Stimulated activated CD8-positive, alpha-beta memory T cell treated with anti-CD3 and anti-CD28 coated beads, Interleukin-15, amount 100 ng/mL, for 1 hour (primary cell): ENCODE results near the gene LENG1.
"Not testable (repeated sequence)": the region's sequence is repeated elsewhere in the genome, so short reads cannot be mapped to it uniquely, and the experiment has no call there.

Experiments used
- DNase-seq: peaks from one replicate; pipeline ENCODE4 v3.0.0-alpha.2; 2020; ENCODE audit warnings: low read depth

The LENG1 gene

GRCh38 chr19:54159352-54160181 is at the start of gene LENG1:
Gene LENG1, minus strand, starts transcription at chr19:54159721. Its CDS starts 26 bp downstream, at chr19:54159695.
- peak; percentile 96 for DNase-seq

- no peak for DNase-seq
Observed at GRCh38 chr19:54208784-54209057, 49.2 kb upstream of the LENG1 start.

- DNase-seq = no peak
Observed at GRCh38 chr19:54207983-54208783, 48.7 kb upstream of the LENG1 start.

- no peak for DNase-seq
Observed at GRCh38 chr19:54207676-54207982, 48.1 kb upstream of the LENG1 start.

GRCh38 chr19:54207193-54207592 is 47.7 kb upstream of the LENG1 start:
- not testable (repeated sequence) for DNase-seq

DNA sequence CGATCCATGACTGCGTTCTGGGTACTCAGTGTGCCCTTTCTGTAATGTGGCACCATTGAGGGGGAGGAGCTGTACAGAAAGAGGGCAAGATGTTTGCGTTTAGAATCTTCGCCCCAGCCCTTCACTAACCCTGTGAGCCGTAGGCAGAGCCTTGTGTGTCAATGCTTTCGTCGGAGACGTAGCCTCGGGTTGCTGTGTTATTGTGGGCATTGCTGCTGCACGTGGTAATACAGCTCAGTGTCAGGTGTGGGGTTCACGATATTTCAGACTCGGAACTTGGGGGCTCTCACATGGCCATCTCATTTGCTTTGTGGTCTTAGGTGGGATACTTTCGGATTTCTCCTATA is 47.3 kb upstream of the LENG1 start:
- DNase-seq = no peak

DNA sequence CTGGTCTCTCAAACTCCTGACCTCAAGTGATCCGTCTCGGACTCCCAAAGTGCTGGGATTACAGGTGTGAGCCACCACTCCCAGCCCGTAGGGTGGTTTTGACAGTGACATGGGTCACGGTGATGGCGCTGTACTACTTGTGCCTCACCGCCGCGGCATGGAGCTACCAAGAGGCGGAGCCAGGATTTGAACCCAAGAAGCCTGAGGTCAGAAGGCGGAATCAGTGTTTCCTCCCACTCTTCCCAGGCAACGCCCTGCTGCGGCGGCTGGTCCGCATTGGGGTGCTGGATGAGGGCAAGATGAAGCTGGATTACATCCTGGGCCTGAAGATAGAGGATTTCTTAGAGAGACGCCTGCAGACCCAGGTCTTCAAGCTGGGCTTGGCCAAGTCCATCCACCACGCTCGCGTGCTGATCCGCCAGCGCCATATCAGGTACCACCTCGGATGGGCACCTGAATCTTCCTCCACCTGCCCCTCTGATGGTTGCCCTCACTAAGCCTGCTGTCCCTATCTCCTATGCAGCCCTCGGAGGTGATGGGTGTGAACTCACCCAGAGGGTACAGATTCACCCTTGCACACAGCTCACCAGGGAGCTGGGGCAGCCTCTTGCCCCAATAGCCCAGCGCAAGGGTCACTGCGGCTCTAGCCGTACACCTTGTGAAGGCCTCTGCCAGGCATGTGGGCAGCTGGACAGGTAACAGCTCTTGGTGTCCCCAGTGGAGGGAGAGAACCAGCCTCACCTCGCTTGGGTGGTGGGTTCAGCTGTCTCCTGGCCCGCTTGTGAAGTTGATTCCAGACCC is 46.7 kb upstream of the LENG1 start:
- DNase-seq = no peak

- DNase-seq = no peak
Observed at GRCh38 chr19:54204767-54205468, 45.4 kb upstream of the LENG1 start.

DNA sequence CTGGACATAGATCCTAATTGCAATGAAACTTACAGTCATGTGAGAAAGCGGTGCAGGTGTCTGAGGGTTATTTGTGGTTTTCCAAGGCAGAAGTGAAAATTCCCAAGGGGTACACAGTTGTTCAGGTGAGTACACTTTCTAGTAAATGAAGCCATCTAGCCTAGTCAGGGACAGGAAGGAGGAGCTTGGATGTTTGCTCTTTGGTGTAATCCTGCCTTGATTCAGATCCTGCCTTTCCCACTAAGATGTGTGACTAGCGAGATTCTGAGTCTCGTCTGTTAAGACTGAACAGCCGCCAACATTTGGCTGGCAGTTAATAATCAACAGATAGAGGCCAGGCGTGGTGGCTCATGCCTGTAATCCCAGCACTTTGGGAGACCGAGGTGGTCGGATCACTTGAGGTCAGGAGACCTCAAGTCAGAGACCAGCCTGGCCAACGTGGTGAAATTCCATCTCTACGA is 43.7 kb upstream of the LENG1 start:
- no peak for DNase-seq

DNA sequence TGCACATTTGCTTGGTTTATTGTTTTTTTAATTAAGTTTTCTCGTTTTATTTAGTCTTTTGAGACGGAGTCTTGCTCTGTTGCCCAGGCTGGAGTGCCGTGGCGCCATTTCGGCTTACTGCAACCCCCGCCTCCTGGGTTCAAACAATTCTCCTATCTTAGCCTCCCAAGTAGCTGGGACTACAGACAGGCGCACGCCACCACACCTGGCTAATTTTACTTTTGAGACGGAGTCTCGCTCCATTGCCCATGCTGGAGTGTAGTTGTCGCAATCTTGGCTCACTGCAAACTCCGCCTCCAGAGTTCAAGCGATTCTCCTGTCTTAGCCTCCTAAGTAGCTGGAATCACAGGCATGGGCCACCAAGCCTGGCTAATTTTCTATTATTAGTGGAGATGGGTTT is 42.5 kb upstream of the LENG1 start:
- DNase-seq = no peak

DNA sequence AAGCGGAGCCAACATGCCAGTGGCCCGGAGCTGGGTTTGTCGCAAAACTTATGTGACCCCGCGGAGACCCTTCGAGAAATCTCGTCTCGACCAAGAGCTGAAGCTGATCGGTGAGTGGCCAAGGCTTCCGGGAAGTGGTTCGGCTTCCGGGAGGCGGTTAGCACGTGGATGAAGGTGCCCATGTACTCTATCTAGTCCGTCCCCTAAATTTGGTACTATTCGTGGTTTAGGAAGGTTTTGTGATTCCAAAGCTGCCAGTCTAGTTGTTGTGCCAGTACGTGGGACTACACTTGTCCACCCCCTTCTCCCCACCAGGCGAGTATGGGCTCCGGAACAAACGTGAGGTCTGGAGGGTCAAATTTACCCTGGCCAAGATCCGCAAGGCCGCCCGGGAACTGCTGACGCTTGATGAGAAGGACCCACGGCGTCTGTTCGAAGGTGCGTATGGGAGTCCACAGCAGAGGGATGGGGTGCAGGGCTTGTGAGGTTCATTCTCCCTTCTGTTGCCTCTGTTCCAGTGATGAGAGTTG is 41.7 kb upstream of the LENG1 start:
- DNase-seq = no peak

DNA sequence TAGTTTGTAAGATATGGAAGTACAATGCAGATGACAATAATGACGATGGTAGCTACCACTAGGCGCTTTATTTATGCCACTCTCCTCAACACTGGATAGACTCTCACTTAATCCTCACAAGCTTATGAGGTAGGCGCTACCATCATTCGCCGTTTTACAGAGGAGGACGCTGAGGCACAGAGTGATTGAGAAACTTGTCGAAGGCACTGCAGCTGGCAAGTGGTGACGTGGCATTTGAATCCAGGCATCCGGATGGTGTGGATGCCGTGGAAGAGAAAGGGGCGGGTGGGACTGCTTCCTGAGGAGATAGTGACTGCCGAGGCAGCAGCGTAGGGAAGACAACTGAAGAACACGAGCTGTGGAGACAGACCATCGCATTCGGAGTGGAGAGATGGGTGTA is 39.9 kb upstream of the LENG1 start:
- no peak for DNase-seq

- DNase-seq = no peak
Observed at GRCh38 chr19:54197121-54197520, 37.6 kb upstream of the LENG1 start.

- DNase-seq = no peak
Observed at GRCh38 chr19:54196536-54196935, 37.0 kb upstream of the LENG1 start.

- DNase-seq = not testable (repeated sequence)
Observed at GRCh38 chr19:54194463-54194862, 34.9 kb upstream of the LENG1 start.

DNA sequence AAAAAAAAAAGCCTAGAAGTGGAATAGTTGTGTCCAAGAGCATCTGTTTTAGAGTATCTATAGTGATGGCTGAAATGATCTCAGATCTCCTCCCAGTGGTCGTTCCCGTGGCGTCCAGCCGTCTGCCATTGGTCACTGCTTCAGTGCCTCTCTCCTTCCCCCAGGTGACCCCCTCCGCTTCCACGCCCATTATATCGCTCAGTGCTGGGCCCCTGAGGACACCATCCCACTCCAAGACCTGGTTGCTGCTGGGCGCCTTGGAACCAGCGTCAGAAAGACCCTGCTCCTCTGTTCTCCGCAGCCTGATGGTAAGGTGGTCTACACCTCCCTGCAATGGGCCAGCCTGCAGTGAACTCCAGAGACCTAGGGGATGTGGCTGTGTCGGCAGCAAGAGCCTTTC is 33.5 kb upstream of the LENG1 start:
- DNase-seq = no peak

DNA sequence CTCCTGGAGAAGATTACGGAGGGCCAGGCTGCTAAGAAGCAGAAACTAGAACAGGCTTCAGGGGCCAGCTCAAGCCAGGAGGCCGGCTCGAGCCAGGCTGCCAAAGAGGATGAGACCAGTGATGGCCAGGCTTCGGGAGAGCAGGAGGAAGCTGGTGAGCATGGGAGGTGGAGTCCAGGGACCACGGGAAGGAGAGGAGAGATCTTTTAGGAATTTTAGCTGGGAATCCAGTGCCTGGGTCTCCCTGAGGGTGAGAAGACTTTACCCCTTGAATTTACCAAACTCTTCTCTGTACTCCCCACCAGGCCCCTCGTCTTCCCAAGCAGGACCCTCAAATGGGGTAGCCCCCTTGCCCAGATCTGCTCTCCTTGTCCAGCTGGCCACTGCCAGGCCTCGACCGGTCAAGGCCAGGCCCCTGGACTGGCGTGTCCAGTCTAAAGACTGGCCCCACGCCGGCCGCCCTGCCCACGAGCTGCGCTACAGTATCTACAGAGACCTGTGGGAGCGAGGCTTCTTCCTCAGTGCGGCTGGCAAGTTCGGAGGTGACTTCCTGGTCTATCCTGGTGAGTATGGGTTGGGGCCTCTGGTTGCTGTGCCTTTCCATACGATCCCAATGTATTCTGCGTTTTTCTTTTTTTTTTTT is 32.4 kb upstream of the LENG1 start:
- DNase-seq = no peak

GRCh38 chr19:54191011-54191810 is 31.7 kb upstream of the LENG1 start, which contains the start of gene TSEN34:
Gene TSEN34, plus strand, starts transcription at chr19:54191308. Its CDS starts 57 bp downstream, at chr19:54191365.
- peak; percentile 58 for DNase-seq

DNA sequence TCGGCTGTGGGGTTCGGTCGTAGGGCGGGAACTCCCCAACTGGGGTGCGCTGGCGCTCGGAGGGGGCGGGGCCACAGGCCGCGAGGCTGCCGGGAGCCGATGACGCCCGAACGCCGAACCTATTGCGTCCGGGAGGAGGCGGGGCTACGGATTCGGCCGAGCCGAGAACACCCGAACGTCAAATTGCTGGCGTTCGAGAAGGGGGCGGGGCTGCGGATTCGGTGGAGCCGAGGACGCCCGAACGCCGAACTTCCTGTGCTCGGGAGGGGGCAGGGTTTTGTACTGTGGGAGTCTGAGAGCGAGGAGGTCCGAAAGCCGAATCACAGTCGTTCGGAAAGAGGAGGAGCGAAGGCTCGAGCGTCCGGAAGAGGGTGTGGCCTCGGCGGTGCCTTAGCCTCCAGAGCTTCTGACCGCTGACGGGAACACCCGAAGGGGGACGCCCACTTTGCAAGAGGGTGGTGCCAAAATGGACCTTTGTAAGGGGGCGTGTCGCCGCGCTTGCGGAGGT is 31.0 kb upstream of the LENG1 start:
- peak; percentile 99 for DNase-seq
